Endodermal cell (in vitro differentiated cells): ENCODE measurements around the gene UBE3C. TPM values are rescaled to one million over a fixed set of nuclear protein-coding genes. Genes with fewer than 3 reads are reported as not detected.

ENCODE experiments used
- DNase-seq: peaks from one replicate; pipeline ENCODE4 v3.0.0-alpha.2; 2017
- H3K27ac ChIP-seq: 2 replicates; pipeline ENCODE4 v1.5.1; 2013; ENCODE audit warnings: mild to moderate bottlenecking, low read depth, low read length, moderate library complexity
- H3K27me3 ChIP-seq: 2 replicates; pipeline ENCODE4 v1.6.1; 2013; ENCODE audit warnings: mild to moderate bottlenecking, low read length, moderate library complexity; ENCODE audit not compliant: insufficient read depth, control insufficient read depth, poor library complexity, severe bottlenecking
- H3K36me3 ChIP-seq: 2 replicates; pipeline ENCODE4 v1.7.0; 2013; ENCODE audit warnings: mild to moderate bottlenecking, low read length, moderate library complexity; ENCODE audit not compliant: control insufficient read depth, insufficient read depth
- H3K4me1 ChIP-seq: one replicate; pipeline ENCODE4 v1.7.0; 2013; ENCODE audit warnings: low read length; ENCODE audit not compliant: control insufficient read depth, insufficient read depth
- H3K4me3 ChIP-seq: 2 replicates; pipeline ENCODE4 v1.5.1; 2013; ENCODE audit warnings: mild to moderate bottlenecking, low read length, moderate library complexity
- H3K9ac ChIP-seq: 2 replicates; pipeline ENCODE4 v1.6.1; 2013; ENCODE audit warnings: mild to moderate bottlenecking, low read length, moderate library complexity; ENCODE audit not compliant: poor library complexity, severe bottlenecking; ENCODE audit errors: extremely low read depth
- H3K9me3 ChIP-seq: 2 replicates; pipeline ENCODE4 v1.6.1; 2013; ENCODE audit warnings: mild to moderate bottlenecking, low read length, moderate library complexity; ENCODE audit not compliant: control insufficient read depth
- H3K27ac Mint-ChIP-seq: 2 replicates; pipeline ENCODE4 v1.8.0; 2020; ENCODE audit warnings: mixed read lengths
- H3K27me3 Mint-ChIP-seq: 2 replicates; pipeline ENCODE4 v1.8.0; 2021; ENCODE audit warnings: mild to moderate bottlenecking, mixed read lengths; ENCODE audit not compliant: insufficient read depth
- H3K36me3 Mint-ChIP-seq: 2 replicates; pipeline ENCODE4 v1.8.0; 2020; ENCODE audit warnings: low read depth, mixed read lengths
- H3K4me1 Mint-ChIP-seq: 2 replicates; pipeline ENCODE4 v1.8.0; 2020; ENCODE audit warnings: mixed read lengths
- H3K4me3 Mint-ChIP-seq: 2 replicates; pipeline ENCODE4 v1.8.0; 2020; ENCODE audit warnings: mild to moderate bottlenecking, moderate library complexity, mixed read lengths
- H3K9me3 Mint-ChIP-seq: 2 replicates; pipeline ENCODE4 v1.8.0; 2020; ENCODE audit warnings: mild to moderate bottlenecking, mixed read lengths
- CTCF ChIP-seq: fragments of 200-600 bp; sonication (generic); conservative IDR thresholded peaks from 2 replicates; pipeline ENCODE4 v1.5.0; 2021; ENCODE audit warnings: antibody characterized with exemption, mild to moderate bottlenecking
- WGBS, 2 experiments: methylation state at CpG; one replicate each; pipeline versions ENCODE4 v1.1.5 to v1.1.7; 2013; ENCODE audit warnings: missing lambda C conversion rate in 2 of 2, mixed read lengths in 1 of 2; ENCODE audit not compliant: insufficient coverage in 1 of 2, insufficient read length in 1 of 2; 5-methylcytosine and 5-hydroxymethylcytosine counted together
- total RNA-seq, 2 donors: library from RNA; stranded (reverse); fragmentation: NEBNext Ultra II Directional in 1 of 2; extraction: Animal tissue kit (Norgen Biotek cat#: 25700) in 1 of 2; gene quantifications; 2 replicates in 1 of 2; 3 replicates in 1 of 2; pipeline ENCODE4 v1.2.1, GENCODE V29; 2021

UBE3C gene
- total RNA-seq, 2 donors from 2014 or later = 53.4 to 55.9 TPM

GRCh38 chr7:157312941-157313340, 174.2 kb downstream of the UBE3C start:
- no peaks in the 10 kb centered on the region for H3K36me3 ChIP-seq
- no peak overlapping the region for H3K9ac ChIP-seq
- 93 to 97% methylated on average over 5 to 7 of the region's 7 CpGs for WGBS, 2 experiments
- TF ChIP-seq CTCF = no peak
- H3K4me3 ChIP-seq = no peak overlapping the region
- H3K4me1 Mint-ChIP-seq = peaks cover 31% of the 10 kb centered on the region
- H3K27ac Mint-ChIP-seq = no peak overlapping the region
- peaks cover 4% of the 10 kb centered on the region for H3K4me1 ChIP-seq
- no peak for DNase-seq
- no peaks in the 10 kb centered on the region for H3K27me3 Mint-ChIP-seq
- no peaks in the 10 kb centered on the region for H3K27me3 ChIP-seq
- no peaks in the 10 kb centered on the region for H3K9me3 Mint-ChIP-seq
- H3K4me3 Mint-ChIP-seq = no peak overlapping the region
- no peak overlapping the region for H3K27ac ChIP-seq
- no peaks in the 10 kb centered on the region for H3K9me3 ChIP-seq
- no peaks in the 10 kb centered on the region for H3K36me3 Mint-ChIP-seq

- no peaks in the 10 kb centered on the region for H3K9me3 Mint-ChIP-seq
- Histone ChIP-seq H3K36me3 (no peaks in the 10 kb centered on the region), H3K27ac (no peak overlapping the region), H3K9me3 (no peaks in the 10 kb centered on the region), H3K4me1 (peaks cover 4% of the 10 kb centered on the region), H3K27me3 (no peaks in the 10 kb centered on the region), H3K9ac (no peak overlapping the region), H3K4me3 (no peak overlapping the region)
- H3K36me3 Mint-ChIP-seq = no peaks in the 10 kb centered on the region
- H3K4me3 Mint-ChIP-seq = no peak overlapping the region
- no peak for TF ChIP-seq CTCF
- no peak for DNase-seq
- H3K27me3 Mint-ChIP-seq = no peaks in the 10 kb centered on the region
- peaks cover 37% of the 10 kb centered on the region for H3K4me1 Mint-ChIP-seq
- no peak overlapping the region for H3K27ac Mint-ChIP-seq
- WGBS, 2 experiments = 95% methylated on average over 13 to 15 of the region's 15 CpGs
These were observed 174.9 kb downstream of the UBE3C start for GRCh38 chr7:157313645-157314044.

GRCh38 chr7:157318015-157318706, 179.4 kb downstream of the UBE3C start:
- peak overlapping the region; percentile 67 for H3K27ac Mint-ChIP-seq
- Histone ChIP-seq H3K4me1 (no peaks in the 10 kb centered on the region), H3K4me3 (no peak overlapping the region), H3K27ac (no peak overlapping the region), H3K9ac (no peak overlapping the region), H3K27me3 (no peaks in the 10 kb centered on the region), H3K36me3 (no peaks in the 10 kb centered on the region), H3K9me3 (no peaks in the 10 kb centered on the region)
- H3K4me3 Mint-ChIP-seq = no peak overlapping the region
- H3K9me3 Mint-ChIP-seq = no peaks in the 10 kb centered on the region
- no peak for TF ChIP-seq CTCF
- H3K36me3 Mint-ChIP-seq = no peaks in the 10 kb centered on the region
- WGBS, 2 experiments = 63 to 68% methylated on average over 14 of the region's 14 CpGs
- H3K27me3 Mint-ChIP-seq = no peaks in the 10 kb centered on the region
- peaks cover 17% of the 10 kb centered on the region for H3K4me1 Mint-ChIP-seq
- peak; percentile 55 for DNase-seq

Other genes starting within 250 kb of the UBE3C start
- 10 to 100 TPM; 80.9 to 88.3 TPM for gene LMBR1, start 245.7 kb upstream of the UBE3C start, total RNA-seq
- gene NOM1, start 189.2 kb upstream of the UBE3C start, total RNA-seq = 10 to 100 TPM; 22.8 to 27.0 TPM
- 10 to 100 TPM; 14.5 to 18.7 TPM for gene MNX1, start 128.3 kb upstream of the UBE3C start, total RNA-seq
- gene DNAJB6, start 198.1 kb downstream of the UBE3C start, total RNA-seq = 100 to 1,000 TPM; 126 to 174 TPM